Measurements from ENCODE around the gene BCL7B.

- TF ChIP-seq, protein P1, sequence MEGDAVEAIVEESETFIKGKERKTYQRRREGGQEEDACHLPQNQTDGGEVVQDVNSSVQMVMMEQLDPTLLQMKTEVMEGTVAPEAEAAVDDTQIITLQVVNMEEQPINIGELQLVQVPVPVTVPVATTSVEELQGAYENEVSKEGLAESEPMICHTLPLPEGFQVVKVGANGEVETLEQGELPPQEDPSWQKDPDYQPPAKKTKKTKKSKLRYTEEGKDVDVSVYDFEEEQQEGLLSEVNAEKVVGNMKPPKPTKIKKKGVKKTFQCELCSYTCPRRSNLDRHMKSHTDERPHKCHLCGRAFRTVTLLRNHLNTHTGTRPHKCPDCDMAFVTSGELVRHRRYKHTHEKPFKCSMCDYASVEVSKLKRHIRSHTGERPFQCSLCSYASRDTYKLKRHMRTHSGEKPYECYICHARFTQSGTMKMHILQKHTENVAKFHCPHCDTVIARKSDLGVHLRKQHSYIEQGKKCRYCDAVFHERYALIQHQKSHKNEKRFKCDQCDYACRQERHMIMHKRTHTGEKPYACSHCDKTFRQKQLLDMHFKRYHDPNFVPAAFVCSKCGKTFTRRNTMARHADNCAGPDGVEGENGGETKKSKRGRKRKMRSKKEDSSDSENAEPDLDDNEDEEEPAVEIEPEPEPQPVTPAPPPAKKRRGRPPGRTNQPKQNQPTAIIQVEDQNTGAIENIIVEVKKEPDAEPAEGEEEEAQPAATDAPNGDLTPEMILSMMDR (IDR thresholded peaks at IDR 0.05; ENCODE audit: low read depth, low read length) = no peak
- TF ChIP-seq MYC (IDR thresholded peaks at IDR 0.05; ENCODE audit: low read depth, low read length) = no peak
- TF ChIP-seq POLR2A (IDR thresholded peaks at IDR 0.05; ENCODE audit: extremely low read depth, insufficient read length) = no peak
Measured at GRCh38 chr7:73573791-73574190, 16.3 kb upstream of the BCL7B start.
